HepG2 (cell line): ENCODE measurements around the gene M1AP. TPM values are rescaled to one million over a fixed set of nuclear protein-coding genes. Genes with fewer than 3 reads are reported as not detected.
A peak's percentile ranks its signal among the peaks of the same experiment; 100 is the strongest.

Experiments used
- ATAC-seq: fragments of 200-7000 bp; cut with Tn5 transposase; 3 replicates; pipeline ENCODE4 v1.9.1; 2020; ENCODE audit warnings: mild to moderate bottlenecking, moderate library complexity
- BruUV-seq: library from RNA; stranded (reverse); fragments of 400-500 nt; replicated peaks from 2 replicates; lab custom pipeline; 2021; lab: Mats Ljungman, UMichigan
- CTCF ChIA-PET: fragments of 300-600 bp; formaldehyde crosslinking; extraction: SDS; loops from one replicate; lab custom pipeline; 2021; ENCODE audit warnings: low total read pairs, inconsistent platforms, low intra/inter-chr PET ratio; lab: Yijun Ruan, JAX
- POLR2A ChIA-PET: fragments of 350-600 bp; sonication (Branson Sonifier 250); formaldehyde crosslinking; loops from one replicate; lab custom pipeline; 2020; ENCODE audit warnings: antibody characterized with exemption, inconsistent platforms; lab: Yijun Ruan, JAX
- DNase-seq: peaks from one replicate; pipeline ENCODE4 v3.0.0-alpha.2; 2015; ENCODE audit warnings: low spot score
- FAIRE-seq: peaks from 3 replicates; lab custom pipeline; 2011; peaks lifted over from hg19 to GRCh38; lab: Jason Lieb, UNC
- H2AFZ ChIP-seq: one replicate; pipeline ENCODE4 v1.6.1; 2011; ENCODE audit warnings: low read length, inconsistent platforms
- H3K27ac ChIP-seq: fragments of 300-600 bp; 3 replicates; pipeline ENCODE4 v1.8.0; 2011; ENCODE audit warnings: mixed run types, mild to moderate bottlenecking, mixed read lengths, low read length, inconsistent platforms; ENCODE audit not compliant: insufficient read depth; ENCODE audit errors: extremely low read length
- H3K27me3 ChIP-seq, 2 experiments: fragments of 200-600 bp in 1 of 2; 2 replicates in 1 of 2; 3 replicates in 1 of 2; pipeline versions ENCODE4 v1.6.0 to v1.8.0; 2011; ENCODE audit warnings: low read length in 2 of 2, mild to moderate bottlenecking in 2 of 2, moderate library complexity in 2 of 2, inconsistent platforms in 1 of 2; ENCODE audit not compliant: insufficient read depth in 2 of 2, control insufficient read depth in 1 of 2
- H3K36me3 ChIP-seq, 2 experiments: fragments of 200-600 bp in 1 of 2; replicated peaks in 1 of 2; 2 replicates in 1 of 2; 3 replicates in 1 of 2; pipeline versions ENCODE4 v1.5.1 to v1.8.0; 2011; ENCODE audit warnings: low read length in 2 of 2, inconsistent platforms in 1 of 2; ENCODE audit not compliant: insufficient read depth in 2 of 2, control insufficient read depth in 1 of 2
- H3K4me1 ChIP-seq: 2 replicates; pipeline ENCODE4 v1.5.1; 2012; ENCODE audit warnings: low read length, inconsistent platforms; ENCODE audit not compliant: insufficient read depth
- H3K4me2 ChIP-seq: 2 replicates; pipeline ENCODE4 v1.6.0; 2011; ENCODE audit warnings: low read depth, low read length, inconsistent platforms
- H3K4me3 ChIP-seq, 3 experiments: fragments of 200-600 bp in 1 of 3; sonication (generic), shearing (Covaris generic) in 1 of 3; replicated peaks in 1 of 3; 2 replicates each; pipeline ENCODE4 v1.5.1; 2011 to 2016; ENCODE audit warnings: low read length in 3 of 3, inconsistent platforms in 2 of 3, low read depth in 2 of 3, mild to moderate bottlenecking in 2 of 3, control low read depth in 1 of 3, mixed read lengths in 1 of 3; ENCODE audit not compliant: insufficient read depth in 1 of 3
- H3K79me2 ChIP-seq: one replicate; pipeline ENCODE4 v1.6.1; 2011; ENCODE audit warnings: low read length, inconsistent platforms; ENCODE audit not compliant: insufficient read depth
- H3K9ac ChIP-seq: 2 replicates; pipeline ENCODE4 v1.6.0; 2011; ENCODE audit warnings: mild to moderate bottlenecking, low read depth, low read length, inconsistent platforms; ENCODE audit not compliant: insufficient read depth
- H3K9me3 ChIP-seq: 2 replicates; pipeline ENCODE4 v1.5.1; 2012; ENCODE audit warnings: mild to moderate bottlenecking, low read length
- H4K20me1 ChIP-seq: 2 replicates; pipeline ENCODE4 v1.6.0; 2011; ENCODE audit warnings: inconsistent platforms, mild to moderate bottlenecking, low read length, moderate library complexity; ENCODE audit not compliant: insufficient read depth
- MEIS1 ChIP-seq: sonication (generic); formaldehyde crosslinking; IDR thresholded peaks from 2 replicates; pipeline ENCODE4 v1.9.0; 2021; ENCODE audit warnings: mild to moderate bottlenecking, missing genetic modification reagents, moderate library complexity, borderline replicate concordance
- POLR2G ChIP-seq: fragments of 200-400 bp; formaldehyde crosslinking; IDR thresholded peaks from 2 replicates; pipeline ENCODE4 v1.6.1; 2018; ENCODE audit warnings: mild to moderate bottlenecking, low read depth, low read length, moderate library complexity
- RBFOX2 ChIP-seq: fragments of 200-400 bp; formaldehyde crosslinking; IDR thresholded peaks from 2 replicates; pipeline ENCODE4 v1.6.1; 2017; ENCODE audit warnings: low read depth, mild to moderate bottlenecking, low read length
- TAF1 ChIP-seq: sonication (generic); formaldehyde crosslinking; IDR thresholded peaks from 2 replicates; pipeline ENCODE4 v1.4.0; 2020; ENCODE audit warnings: missing genetic modification reagents
- ZEB1 ChIP-seq: IDR thresholded peaks from 2 replicates; pipeline ENCODE4 v1.6.1; 2012; ENCODE audit warnings: mild to moderate bottlenecking, low read depth, inconsistent platforms; ENCODE audit not compliant: insufficient replicate concordance
- ZHX1 ChIP-seq: sonication (generic); formaldehyde crosslinking; IDR thresholded peaks from 2 replicates; pipeline ENCODE4 v1.8.1; 2022; ENCODE audit warnings: low read depth, mild to moderate bottlenecking, missing genetic modification reagents
- WGBS: methylation state at CpG from one replicate; pipeline ENCODE4 v1.1.6; 2017; ENCODE audit warnings: low lambda C conversion rate; 5-methylcytosine and 5-hydroxymethylcytosine counted together
- in situ Hi-C: cut with HindIII; loops from 2 replicates; pipeline ENCODE4 v1.10.0; 2017; ENCODE audit warnings: low pct_unique_long_range_greater_than_20kb; ENCODE audit not compliant: extremely low pct_ligation_motif_present
- intact Hi-C: fragments of 100-400 bp; cut with micrococcal nuclease; formaldehyde crosslinking; loops from one replicate; pipeline ENCODE4 v1.10.0; 2022; ENCODE audit not compliant: unreplicated experiment
- polyA plus RNA-seq, 8 experiments: library from polyadenylated mRNA; depleted of rRNA in 3 of 8; stranded (reverse) in 7 of 8; unstranded in 1 of 8; fragments of >200 nt; fragmentation: Illumina TruSeq in 4 of 8; extraction: Trizol in 4 of 8; gene quantifications; 2 replicates each; pipeline versions ENCODE4 v1.2.1 to v1.2.3, GENCODE V29; 2011 to 2016; ENCODE audit warnings: low read depth in 4 of 8, missing spikeins in 1 of 8, mixed read lengths in 1 of 8; ENCODE audit not compliant: insufficient read depth in 1 of 8
- total RNA-seq, 5 experiments: library from RNA; depleted of rRNA; stranded (reverse); fragments of >200 nt; fragmentation: Illumina TruSeq; extraction: Trizol; gene quantifications; 2 replicates each; pipeline ENCODE4 v1.2.3, GENCODE V29; 2016; ENCODE audit warnings: low read depth in 1 of 5
- TF ChIP-seq, protein P1 (sequence below), 2 experiments: sonication (generic) in 1 of 2; formaldehyde crosslinking in 1 of 2; IDR thresholded peaks; 2 replicates each; pipeline versions ENCODE4 v1.6.1 to v1.9.0; 2014 to 2022; ENCODE audit warnings: antibody characterized with exemption in 1 of 2, borderline replicate concordance in 1 of 2, inconsistent platforms in 1 of 2, low read depth in 1 of 2, missing genetic modification reagents in 1 of 2

Gene M1AP
- total and polyA plus RNA-seq, 2 of the 13 experiments (the other 11 are each of a cell fraction or from before 2014, with no cell fraction given), result not detected

DNA sequence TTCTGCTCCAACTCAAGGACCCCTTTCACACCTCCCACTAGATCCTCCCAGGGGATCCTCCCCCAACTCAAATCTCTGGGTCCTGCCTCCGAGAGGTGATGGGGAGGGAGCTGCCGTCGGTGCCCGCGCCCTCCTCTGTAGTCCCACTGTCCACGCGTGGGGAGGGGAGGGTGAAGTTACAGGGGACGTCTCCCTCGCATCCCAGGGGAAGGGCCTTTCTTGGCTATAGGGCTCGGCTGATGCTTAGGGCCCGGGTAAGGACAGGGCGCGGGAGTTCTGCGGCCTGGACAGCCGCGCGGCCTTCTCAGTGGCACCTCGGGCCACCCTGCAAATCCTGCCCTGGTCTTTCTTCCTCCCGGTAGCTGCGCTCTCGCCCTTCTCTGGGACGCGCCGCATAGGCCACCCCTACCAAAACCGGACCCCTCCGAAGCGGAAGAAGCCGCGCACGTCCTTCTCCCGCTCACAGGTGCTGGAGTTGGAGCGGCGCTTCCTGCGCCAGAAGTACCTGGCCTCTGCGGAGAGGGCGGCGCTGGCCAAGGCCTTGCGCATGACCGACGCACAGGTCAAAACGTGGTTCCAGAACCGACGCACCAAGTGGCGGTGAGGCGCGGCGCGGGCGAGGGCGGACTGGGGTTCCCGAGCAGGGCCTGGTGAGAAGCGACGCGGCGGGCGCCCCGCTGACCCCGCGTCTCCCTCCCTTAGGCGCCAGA lies 132.7 kb downstream of the M1AP start:
- TF ChIP-seq ZHX1 (CRISPR knock-in tag) (0 out of 2 replicates have a peak, but pooled peaks have one; percentile 12), TAF1 (CRISPR knock-in tag) (peak; percentile 21; the same call in 1 of the 2 replicates), ZEB1 (no peak), MEIS1 (CRISPR knock-in tag) (no peak), POLR2G (peak; percentile 16; the same call in 1 of the 2 replicates), RBFOX2 (peak; percentile 19)
- TF ChIP-seq, protein P1, sequence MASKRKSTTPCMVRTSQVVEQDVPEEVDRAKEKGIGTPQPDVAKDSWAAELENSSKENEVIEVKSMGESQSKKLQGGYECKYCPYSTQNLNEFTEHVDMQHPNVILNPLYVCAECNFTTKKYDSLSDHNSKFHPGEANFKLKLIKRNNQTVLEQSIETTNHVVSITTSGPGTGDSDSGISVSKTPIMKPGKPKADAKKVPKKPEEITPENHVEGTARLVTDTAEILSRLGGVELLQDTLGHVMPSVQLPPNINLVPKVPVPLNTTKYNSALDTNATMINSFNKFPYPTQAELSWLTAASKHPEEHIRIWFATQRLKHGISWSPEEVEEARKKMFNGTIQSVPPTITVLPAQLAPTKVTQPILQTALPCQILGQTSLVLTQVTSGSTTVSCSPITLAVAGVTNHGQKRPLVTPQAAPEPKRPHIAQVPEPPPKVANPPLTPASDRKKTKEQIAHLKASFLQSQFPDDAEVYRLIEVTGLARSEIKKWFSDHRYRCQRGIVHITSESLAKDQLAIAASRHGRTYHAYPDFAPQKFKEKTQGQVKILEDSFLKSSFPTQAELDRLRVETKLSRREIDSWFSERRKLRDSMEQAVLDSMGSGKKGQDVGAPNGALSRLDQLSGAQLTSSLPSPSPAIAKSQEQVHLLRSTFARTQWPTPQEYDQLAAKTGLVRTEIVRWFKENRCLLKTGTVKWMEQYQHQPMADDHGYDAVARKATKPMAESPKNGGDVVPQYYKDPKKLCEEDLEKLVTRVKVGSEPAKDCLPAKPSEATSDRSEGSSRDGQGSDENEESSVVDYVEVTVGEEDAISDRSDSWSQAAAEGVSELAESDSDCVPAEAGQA (IDR thresholded peaks at IDR 0.05; ENCODE audit: low read depth), result 0 out of 2 replicates have a peak, but pooled peaks have one; percentile 21
- TF ChIP-seq, protein P1 (CRISPR knock-in tag; IDR thresholded peaks at IDR 0.05; ENCODE audit: borderline replicate concordance), result no peak
- no peak overlapping the region for H2AFZ ChIP-seq
- H3K79me2 ChIP-seq, result no peaks in the 10 kb centered on the region
- H3K27ac ChIP-seq, result no peak overlapping the region
- H4K20me1 ChIP-seq, result no peaks in the 10 kb centered on the region
- WGBS, result 98% methylated on average over 55 of the region's 60 CpGs
- FAIRE-seq (no peak), DNase-seq (no peak), ATAC-seq (no peak)
- no peak overlapping the region for H3K4me3 ChIP-seq
- H3K9me3 ChIP-seq, result no peaks in the 10 kb centered on the region
- no peaks in the 10 kb centered on the region for H3K27me3 ChIP-seq
- ChIA-PET CTCF (no interaction called here), POLR2A (interaction anchor here (2.1 kb wide), 1 partner anchor 12 kb away, joined by 6 read pairs; no protein-coding TSS in a partner anchor)
- no peak overlapping the region for H3K9ac ChIP-seq
- no TSS peak for BruUV-seq
- intact Hi-C loops (no loop called here), in situ Hi-C loops (no loop called here)
- peaks cover 11 to 16% of the 10 kb centered on the region in 2 experiments; a peak in 4 of 5 replicates for H3K36me3 ChIP-seq
- peaks cover 43% of the 10 kb centered on the region for H3K4me1 ChIP-seq
- no peak overlapping the region for H3K4me2 ChIP-seq
